ENCODE data around the gene COQ2.
"Not testable (repeated sequence)": the region's sequence is repeated elsewhere in the genome, so short reads cannot be mapped to it uniquely, and the experiment has no call there.

The COQ2 gene

DNA sequence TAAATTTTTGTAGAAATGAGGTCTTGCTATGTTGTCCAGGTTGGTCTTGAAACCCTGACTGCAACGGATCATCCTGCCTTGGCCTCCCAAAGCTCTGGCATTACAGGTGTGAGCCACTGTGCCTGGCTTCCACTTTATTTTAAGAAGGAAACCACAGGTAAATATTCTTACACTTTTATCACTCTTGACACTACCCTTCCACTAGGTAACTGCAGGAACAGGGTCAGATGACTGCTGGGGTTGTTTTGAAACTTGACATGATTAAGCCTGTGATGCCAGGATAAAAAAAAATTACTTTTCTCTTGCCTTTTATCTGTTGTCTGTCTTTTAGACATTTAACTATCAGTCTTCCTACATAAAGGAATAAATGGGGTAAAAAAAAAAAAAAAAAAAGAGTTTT lies 43.5 kb downstream of the COQ2 start:
- no peak for DNase-seq

DNA sequence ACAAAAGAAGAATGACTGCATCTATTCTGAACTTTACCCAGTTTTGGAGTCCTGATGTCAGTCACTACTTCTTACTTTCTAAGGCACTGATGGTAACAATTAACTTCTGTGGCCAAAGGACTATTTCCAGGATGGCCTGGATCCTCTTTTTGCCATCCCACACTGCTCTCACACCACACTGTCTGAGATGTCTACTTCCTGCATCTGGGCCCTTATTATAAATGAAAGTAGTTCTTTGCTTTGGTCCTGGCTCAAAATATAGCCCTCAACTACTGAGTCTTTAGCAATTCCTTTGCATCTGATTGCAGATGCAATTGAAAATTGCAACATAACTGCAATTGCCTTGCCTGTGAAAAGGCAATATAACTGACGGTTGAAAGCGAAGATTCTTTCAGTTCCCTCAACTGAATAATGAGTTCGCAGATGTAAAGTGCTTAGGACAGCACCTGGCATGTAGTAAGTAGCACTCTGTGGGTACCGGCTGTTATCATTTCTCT lies 44.2 kb downstream of the COQ2 start:
- DNase-seq, result no peak

DNA sequence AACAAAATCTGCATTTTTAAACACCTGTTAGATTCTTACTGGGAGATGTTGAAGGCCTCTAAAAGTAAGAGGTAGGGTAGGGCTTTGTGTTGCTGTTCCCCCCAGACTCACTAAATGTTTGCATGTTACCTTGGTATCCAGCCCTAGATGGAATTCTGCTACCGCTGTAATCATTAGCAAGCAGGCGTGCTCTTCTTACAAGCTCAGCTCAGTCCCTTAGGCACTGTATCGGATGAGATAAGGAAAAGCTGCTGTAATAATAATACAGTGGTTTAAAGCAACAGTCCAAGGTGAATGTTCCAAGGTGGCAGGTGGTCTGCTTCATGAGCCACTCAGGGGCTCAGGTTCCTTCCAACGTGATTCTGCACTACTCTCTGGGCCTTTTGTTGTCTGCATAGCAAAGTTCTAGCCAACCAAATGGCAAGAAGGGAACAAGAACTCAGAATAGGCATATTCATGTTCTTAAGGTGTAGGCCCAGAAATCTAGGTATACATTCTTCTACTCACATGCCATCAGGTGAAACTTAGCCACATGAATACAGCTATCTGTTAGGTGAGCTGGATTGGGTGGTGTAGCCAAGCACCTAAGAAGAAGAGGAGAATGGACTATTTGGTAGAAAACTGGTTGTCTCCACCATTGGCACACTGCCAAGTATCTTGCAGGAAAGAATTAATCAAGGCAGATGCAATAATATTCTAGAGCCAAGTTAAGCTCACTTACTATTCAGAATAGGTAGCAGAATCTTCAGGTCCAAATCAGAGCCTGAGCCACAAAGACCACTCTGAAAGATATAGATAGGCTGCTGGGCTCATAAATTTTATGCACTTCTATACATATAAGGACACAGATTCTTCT lies 46.0 kb downstream of the COQ2 start:
- no peak for DNase-seq

DNA sequence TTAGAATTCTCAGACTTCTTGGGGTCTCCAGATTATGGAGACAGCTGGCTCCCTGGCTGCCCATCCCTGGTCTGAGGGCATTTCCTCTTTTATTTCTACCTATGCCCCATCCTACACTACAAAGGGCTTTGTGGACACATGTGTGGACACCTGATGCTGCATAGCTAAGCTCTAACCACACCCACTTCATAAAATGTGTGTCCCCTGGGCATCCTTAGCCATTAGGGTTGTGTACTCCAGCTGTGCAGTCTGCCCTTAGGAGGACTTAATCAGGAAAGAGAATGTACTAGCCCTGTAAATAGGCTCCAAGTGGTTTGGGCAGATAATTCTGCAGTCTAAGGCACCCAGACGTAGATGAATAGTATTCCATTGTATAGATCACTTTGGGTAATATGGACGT lies 47.0 kb downstream of the COQ2 start:
- no peak for DNase-seq

DNA sequence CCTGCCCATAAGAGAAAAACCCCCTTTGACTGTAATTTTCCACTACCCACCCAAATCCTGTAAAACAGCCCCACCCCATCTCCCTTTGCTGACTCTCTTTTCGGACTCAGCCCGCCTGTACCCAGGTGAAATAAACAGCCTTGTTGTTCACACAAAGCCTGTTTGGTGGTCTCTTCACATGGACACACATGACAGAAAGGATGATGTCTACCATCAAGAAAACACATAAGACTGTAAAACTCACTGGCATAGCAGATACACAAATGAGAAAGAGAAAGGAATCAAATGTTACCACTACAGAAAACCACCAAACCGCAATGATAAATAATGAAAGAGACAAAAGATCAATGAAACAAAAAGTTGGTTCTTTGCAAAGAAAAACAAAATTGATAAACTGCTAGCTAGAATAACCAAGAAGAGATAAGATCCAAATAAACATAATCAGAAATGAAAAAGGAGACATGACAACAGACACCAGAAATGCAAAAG lies 48.9 kb downstream of the COQ2 start:
- DNase-seq, result not testable (repeated sequence)

DNA sequence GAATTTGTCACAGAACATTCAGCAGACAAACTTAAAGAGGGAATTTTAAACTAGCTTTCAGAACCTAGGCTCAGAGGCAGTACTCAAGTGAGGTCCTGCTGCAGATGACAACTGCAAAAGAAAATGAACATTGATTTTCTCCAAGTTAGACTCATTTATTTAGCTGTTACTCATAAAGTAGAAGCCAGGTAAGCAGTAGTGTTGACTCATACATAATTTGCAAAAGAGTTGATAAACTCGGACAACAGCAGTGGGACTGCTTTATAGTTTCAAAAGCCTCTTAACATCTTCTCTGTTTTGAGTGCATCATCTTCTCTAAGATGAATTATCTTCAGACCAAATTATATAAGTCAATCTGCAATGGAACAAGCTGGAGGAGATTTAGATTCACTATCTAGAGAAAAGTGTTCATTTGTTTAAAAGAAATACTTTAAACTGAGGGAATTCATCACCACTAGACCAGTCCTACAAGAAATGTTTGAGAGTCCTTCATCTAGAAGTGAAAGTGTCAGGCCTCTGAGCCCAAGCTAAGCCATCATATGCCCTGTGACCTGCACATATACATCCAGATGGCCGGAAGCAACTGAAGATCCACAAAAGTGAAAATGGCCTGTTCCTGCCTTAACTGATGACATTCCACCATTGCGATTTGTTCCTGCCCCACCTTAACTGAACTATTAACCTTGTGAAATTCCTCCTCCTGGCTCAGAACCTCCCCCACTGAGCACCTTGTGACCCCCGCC lies 49.5 kb downstream of the COQ2 start:
- DNase-seq, result no peak

DNA sequence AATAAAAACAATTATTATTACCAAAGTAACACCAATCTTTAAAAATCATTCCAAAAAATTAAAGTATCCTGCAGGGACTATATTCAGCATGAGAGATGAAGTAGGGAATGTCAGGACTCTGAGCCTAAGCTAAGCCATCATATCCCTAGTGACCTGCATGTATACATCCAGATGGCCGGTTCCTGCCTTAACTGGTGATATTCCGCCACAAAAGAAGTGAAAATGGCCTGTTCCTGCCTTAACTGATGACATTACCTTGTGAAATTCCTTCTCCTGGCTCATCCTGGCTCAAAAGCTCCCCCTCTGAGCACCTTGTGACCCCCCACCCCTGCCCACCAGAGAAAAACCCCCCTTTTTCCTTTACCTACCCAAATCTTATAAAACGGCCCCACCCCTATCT lies 50.2 kb downstream of the COQ2 start:
- DNase-seq, result not testable (repeated sequence)

DNA sequence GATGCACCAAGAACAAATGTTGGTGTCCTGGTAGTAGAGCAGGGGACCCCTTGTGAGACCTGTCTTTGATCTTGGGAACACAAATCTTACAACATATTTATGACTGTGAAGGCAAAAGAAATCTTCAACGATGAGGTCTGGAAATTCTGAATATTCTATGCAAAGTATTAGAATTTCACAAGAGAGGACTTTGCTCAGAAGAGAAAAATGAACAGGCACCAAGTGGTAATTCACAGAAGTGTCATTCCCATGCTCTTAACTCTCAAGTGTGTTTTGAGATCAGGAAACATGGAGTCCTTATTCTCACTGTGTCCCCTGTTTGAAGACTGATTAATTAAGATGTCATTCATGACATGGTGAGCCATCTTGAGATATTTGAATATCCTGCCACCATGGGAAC lies 52.5 kb downstream of the COQ2 start:
- no peak for DNase-seq

DNA sequence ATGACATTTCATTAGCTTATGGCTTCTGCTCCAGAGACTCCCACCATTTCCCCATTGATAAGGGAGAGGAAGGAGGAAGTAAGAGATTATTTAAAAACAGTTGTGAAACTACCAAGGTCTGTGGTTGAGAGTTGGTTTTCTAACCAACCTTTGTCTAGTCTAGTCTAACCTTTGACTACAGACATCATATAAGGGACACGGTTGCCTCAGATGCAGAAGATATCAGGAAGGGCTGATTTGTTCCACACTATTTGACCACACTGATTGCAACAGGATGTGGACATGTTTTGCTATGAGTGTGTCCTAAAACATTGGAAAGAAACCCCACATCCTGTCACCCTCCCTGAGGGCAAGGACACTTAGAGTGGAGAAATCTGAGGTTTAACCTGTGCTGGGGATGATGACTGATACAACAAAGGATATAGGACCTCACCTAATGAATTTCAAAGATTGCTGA lies 53.0 kb downstream of the COQ2 start:
- no peak for DNase-seq

DNA sequence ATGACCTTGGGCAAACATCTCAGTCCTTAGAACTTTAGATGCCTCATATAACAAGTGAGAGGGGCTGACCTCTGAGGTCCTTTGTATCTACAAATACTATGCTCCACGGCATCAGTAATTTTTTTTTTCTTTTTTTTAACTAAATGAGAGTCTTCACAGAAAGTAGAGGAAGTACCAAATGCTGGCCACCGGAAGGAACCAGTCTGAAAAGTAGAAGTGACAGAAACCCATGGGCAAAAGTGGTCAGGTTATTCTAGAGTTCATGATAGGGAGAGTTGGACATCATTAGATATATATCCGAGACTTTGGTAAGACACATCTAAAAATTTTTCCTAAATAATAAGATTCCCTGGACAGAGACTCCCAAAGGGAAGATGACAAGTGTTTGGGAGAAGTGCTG lies 53.7 kb downstream of the COQ2 start:
- DNase-seq, result no peak

DNA sequence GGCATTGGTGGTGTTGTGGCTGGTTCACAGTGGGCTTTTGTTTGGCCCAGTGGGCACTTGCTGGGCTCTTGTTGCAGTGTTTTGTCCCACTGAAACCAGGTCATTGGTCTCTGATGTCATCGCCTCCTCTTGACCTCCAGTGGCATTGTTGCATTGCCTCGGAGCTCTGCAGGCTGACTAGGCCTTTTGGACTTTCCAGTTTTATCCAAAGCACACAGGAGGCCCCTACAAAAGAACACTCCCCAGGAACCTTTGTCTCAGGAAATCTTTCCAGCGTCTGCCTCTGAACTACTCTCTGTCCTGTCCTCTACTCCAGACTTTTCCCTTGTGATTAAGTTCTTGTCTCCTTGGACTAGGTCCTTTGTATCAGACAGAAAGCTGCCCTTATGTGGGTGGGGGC lies 54.8 kb downstream of the COQ2 start:
- no peak for DNase-seq

DNA sequence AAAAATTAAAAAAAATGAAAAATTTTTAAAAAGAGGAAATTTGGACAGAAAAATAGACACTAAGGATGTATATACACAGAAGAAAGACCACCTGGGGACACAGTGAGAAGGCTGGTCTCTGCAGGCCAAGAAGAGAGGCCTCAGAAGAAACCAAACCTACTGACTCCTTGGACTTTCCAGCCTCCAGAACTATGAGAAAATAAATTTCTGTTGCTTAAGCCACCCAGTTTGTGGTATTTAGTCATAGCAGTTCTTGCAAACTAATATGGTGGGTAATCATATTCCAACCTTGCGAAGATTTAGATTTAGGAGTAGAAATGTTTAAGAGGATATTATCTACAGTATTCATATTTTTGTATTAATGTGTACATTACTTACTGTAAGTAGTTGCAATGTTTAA lies 56.4 kb downstream of the COQ2 start:
- no peak for DNase-seq

DNA sequence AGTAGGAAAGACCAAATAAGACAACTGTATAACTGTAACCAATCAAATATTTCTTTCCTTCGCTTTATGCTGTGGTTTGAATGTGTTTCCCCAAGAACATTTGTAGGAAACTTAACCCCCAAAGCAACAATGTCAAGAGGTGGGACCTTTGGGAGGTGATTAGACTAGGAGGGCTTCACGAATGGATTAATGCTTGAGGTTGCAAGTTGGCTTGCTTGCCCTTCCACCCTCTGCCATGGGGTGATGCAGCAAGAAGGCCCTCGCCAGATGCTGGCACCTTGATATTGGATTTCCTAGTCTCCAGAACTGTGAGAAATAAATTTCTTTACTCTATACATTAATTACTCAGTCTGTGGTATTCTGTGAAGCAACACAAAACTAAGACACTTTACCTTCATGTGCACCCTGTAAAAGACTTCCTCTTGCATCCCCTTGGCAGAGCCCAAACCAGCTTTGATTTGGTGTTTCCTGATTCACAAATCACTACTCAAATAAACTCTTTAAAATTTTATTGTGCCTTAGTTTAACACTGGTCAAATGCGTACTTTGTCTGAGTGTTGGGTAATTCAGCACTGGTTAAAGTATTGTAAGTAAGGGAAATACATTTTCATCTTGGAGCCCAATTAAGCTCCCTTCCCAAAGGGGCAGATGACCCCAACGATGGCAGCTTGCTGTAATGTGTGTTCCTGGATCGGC lies 59.9 kb downstream of the COQ2 start:
- DNase-seq, result no peak

DNA sequence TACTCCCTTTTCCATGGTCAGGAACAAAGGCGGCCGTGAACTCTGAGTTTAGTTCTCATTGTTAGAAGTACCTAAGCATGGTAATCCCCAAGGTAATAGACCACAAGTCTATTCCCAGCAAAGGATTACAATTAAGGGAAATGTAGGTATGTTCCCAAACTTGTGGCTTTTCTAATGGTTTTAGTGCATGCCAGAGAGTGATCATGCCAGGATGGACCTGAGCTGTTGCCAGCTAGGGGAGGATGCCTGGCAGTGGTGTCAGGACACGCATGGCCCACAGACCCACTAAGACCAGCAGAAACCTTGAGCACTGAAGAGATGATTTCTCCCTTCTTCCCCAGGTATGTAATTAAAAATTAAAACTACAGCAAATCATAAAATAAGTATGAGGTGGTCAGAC lies 60.8 kb downstream of the COQ2 start:
- DNase-seq, result no peak

DNA sequence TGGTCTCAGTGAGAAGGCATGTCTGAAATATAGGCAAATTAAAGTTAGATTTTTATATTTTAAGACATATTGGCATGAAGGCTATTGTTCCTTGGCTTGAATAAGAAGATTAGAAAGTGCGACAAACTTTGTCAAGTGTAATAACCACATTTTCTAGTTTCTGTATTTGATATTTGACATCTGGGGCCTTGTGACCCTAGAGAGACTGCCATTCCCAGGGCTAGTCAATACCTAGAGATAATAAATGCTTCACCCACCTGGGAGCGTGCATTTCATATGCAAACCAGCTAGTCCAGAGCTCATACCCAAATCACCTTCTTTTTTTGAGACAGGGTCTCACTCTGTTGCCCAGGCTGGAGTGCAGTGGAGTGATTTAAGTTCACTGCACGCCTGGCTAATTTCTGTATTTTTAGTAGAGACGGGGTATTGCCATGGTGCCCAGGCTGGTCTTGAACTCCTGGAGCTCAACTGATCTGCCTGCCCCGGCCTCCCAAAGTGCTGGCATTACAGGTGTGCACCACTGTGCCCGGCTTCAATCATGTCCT lies 62.6 kb downstream of the COQ2 start:
- no peak for DNase-seq

DNA sequence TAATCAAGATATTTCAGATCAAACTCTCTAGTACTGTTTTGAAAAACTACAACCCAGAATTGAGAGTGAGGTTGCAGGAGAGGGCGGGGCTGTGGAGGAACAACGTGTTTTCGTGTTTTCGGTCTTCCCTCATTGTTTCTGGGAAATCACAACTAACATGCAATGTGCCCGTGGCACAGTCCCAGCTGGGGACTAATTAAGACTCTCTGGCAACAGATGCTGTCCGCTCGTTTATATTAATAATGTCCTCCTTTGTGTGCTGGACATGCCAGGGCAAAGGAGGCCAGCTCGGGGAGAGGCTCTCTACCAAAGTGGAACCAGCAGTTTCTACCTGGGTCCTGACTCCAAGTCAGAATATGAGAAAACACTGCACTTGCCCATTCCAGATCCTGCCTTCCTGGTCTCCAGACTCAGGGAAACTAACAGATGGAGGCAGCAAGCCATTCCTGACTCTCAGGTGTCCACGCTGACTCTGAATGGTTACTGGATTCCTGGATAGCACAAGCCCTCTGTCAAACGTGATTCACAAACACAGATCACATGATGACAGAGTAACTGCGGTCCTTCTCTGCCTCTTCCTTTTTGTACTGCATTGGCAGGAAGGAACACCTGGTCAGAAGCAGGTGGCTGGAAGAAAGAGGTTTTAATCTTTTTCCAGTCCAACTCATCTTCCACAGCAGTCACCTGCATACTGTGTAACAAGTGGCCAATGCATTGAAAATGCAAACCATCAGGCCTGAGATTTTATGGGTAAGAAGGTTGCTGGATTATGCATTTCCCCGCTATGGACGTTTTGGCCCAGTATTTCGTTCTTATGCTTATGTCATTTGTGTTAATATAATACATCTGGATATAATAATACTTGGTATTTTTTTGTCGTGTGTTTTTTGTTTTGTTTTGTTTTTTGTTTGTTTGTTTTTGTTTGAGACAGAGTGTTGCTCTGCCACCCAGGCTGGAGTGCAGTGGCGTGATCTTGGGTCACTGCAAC lies 65.0 kb downstream of the COQ2 start:
- peak; percentile 88 for DNase-seq

DNA sequence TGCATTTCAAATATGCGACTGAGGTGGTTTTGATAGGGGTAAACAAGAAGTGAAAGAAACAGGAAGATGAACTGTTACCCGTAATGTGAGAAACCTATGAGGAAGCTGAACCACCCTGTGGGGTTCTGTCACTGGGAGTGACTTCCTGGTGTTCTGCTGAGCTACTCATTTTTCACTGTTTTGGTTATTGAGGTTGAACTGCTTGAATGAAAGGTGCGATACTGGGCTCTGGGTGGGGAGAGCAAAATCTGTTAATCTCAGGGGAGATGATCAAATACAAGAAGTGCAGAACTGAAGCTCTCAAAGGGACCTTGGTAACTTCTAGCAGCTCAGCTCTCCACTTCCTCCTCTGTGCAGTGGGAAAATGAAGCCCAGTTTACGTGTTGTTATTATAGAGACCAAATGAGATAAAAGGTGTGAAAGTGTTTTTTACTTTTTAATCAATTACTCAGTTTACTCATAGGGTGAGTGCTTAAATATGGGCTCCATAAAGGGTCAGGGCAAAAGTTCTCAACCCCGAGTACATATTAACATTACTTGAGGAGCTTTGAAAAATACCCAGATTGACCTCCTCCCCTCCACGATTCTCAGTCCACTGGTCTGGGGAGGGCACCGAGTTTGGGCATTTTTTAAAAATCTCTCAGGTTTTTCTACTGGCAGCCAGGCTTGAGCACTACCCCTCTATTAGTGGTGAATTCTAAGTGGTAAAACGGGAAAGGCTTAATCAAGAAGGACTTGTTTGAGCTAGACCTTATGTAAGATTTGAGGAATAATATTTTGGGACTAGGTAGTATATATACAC lies 66.7 kb downstream of the COQ2 start:
- no peak for DNase-seq

DNA sequence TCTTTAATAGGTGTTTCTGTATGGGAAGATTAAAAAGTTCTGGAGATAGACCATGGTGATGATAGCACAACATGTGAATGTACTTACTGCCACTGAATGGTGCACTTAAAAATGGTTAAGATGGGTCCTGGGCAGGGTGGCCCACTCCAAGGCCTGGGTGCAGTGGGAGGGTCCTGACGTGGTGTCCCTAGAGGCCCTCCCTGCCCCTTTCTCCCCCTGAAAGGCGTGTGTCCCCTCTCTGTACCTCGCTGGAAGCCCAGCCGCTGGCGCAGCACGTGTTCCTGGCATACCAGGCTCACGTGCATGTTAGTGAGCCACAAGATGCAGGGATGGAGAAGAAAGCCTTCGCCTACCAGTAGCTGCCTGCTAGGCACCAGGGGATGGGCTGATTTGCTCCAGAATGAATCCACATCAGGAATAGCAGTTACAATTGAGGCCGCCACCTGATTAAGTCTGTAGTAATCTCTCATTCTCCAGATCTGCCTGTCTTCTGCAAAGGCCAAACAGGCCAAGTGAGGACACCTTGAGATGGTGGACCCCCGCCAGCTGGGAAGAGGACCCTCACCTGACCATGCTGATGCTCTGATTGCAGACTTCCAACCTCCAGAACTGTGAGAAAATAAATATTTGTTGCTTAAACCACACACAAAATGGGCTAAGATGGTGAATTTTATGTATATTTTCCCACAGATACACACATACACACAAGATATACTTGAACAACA lies 67.5 kb downstream of the COQ2 start:
- no peak for DNase-seq

DNA sequence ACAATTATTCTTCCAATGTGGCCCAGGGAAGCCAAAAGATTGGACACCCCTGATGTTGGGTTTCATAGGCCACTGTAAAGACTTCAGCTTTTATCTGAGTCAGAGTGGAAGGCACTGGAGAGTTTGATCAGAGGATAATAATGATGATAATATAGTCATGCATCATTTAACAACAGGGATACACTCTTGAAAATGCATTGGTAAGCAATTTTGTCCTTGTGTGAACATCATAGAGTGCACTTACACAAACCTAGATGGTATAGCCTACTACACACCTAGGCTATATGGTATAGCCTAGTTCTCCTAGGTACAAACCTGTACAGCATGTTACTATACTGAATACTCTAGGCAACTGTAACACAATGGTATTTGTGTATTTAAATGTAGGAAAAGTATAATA lies 70.5 kb downstream of the COQ2 start:
- DNase-seq, result no peak
